ENCODE results near the gene IL15RA. TPM values are rescaled to one million over a fixed set of nuclear protein-coding genes. Genes with fewer than 3 reads are reported as not detected.

IL15RA gene
- polyA plus RNA-seq, 2 of the 4 experiments (the other 2 are of a cell fraction): 0.46 to 0.83 TPM

DNA sequence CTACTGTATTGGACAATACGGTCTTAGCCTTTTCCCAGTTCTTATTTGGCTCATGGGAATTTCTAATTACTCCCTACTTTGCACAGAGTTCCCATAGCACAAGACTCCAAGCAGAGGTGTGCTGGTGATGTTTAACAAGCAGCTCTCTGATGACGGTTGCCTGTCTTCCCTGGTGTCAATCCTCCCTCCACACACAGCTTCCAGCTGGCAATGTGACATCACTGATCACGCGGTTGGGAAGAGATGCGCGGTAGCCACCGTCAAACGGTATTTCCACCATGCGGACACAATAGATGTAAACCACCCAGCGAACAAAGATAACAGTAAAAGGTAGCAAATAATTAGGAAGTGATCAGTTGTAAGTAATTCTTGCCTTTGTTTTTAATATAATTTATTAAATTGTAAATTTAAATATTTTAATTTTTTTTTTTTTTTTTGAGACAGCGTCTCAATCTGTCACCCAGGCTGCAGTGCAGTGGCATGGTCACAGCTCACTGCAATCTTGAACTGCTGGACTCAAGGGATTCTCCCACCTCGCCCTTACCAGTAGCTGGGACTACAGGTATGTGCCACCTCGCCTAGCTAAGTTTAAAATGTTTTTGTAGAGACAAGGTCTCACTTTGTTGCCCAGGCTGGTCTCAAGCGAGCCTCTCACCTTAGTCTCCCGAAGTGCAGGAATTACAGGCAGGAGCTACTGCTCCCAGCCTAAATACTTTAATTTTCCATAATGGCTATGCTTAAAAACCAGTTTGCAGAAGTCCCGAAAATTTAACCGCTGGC lies 36.3 kb upstream of the IL15RA start:
- Histone ChIP-seq H3K27ac (no peak overlapping the region; a peak in 1 of 6 replicates), H3K9me3 (no peaks in the 10 kb centered on the region), H3K4me1 (no peaks in the 10 kb centered on the region), H3K4me3 (no peak overlapping the region), H3K4me2 (peak overlapping the region; percentile 59)
- FAIRE-seq (no peak), DNase-seq (ENCODE audit: low read depth in 1 of 2, low spot score in 1 of 2) (no peak), ATAC-seq (peak; percentile 21 to 69; a peak in 3 of 6 replicates)
- WGBS (ENCODE audit: missing lambda C conversion rate): 47% methylated on average over 17 of the region's 17 CpGs
- TF ChIP-seq JUNB (IDR thresholded peaks at IDR 0.05) (no peak), NFE2L2 (conservative IDR thresholded peaks at IDR 0.05; ENCODE audit: low read length) (no peak), CBX2 (IDR thresholded peaks at IDR 0.05; ENCODE audit: borderline replicate concordance, low read depth) (no peak), USF2 (IDR thresholded peaks at IDR 0.05) (no peak), KDM1A (IDR thresholded peaks at IDR 0.05; ENCODE audit: low read depth) (no peak), BHLHE40 (IDR thresholded peaks at IDR 0.05; ENCODE audit: low read depth, low read length) (no peak), POLR2A (IDR thresholded peaks at IDR 0.05; ENCODE audit: low read length) (no peak), NPAS2 (CRISPR knock-in tag; IDR thresholded peaks at IDR 0.05; ENCODE audit: borderline replicate concordance) (no peak)
- TF ChIP-seq, protein P1, sequence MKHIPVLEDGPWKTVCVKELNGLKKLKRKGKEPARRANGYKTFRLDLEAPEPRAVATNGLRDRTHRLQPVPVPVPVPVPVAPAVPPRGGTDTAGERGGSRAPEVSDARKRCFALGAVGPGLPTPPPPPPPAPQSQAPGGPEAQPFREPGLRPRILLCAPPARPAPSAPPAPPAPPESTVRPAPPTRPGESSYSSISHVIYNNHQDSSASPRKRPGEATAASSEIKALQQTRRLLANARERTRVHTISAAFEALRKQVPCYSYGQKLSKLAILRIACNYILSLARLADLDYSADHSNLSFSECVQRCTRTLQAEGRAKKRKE (CRISPR knock-in tag; IDR thresholded peaks at IDR 0.05; ENCODE audit: low read depth): no peak
- POLR2A ChIA-PET: interaction anchor here (0.7 kb wide), 1 partner anchor 124 kb away, joined by 3 read pairs; no protein-coding TSS in a partner anchor
- CTCF ChIA-PET: interaction anchor here (0.7 to 4.1 kb wide), 37 partner anchors 10 to 391 kb away, joined by 3 to 18 read pairs (median 4); partner anchors contain the start of genes ANKRD16 and FBH1

- ChIA-PET POLR2A (no interaction called here), CTCF (interaction anchor here (1.0 to 4.1 kb wide), 5 partner anchors 11 to 390 kb away, joined by 3 to 18 read pairs (median 6); no protein-coding TSS in a partner anchor)
- 68% methylated on average over 15 of the region's 15 CpGs for WGBS (ENCODE audit: missing lambda C conversion rate)
- Histone ChIP-seq H3K4me3 (no peak overlapping the region), H3K27ac (no peak overlapping the region), H3K9me3 (peaks cover 8% of the 10 kb centered on the region), H3K4me1 (no peaks in the 10 kb centered on the region), H3K4me2 (no peak overlapping the region)
- no peak for FAIRE-seq
- DNase-seq (ENCODE audit: low read depth in 1 of 2, low spot score in 1 of 2): no peak
- TF ChIP-seq CHD2 (IDR thresholded peaks at IDR 0.05; ENCODE audit: low read length, partially characterized antibody) (no peak), RAD21 (conservative IDR thresholded peaks at IDR 0.05 in 1 of 2, IDR thresholded peaks at IDR 0.05 in 1 of 2) (no peak), EHF (CRISPR knock-in tag; IDR thresholded peaks at IDR 0.05) (no peak), HMGXB4 (CRISPR knock-in tag; IDR thresholded peaks at IDR 0.05; ENCODE audit: borderline replicate concordance) (no peak), HDAC2 (IDR thresholded peaks at IDR 0.05) (no peak), KDM5A (IDR thresholded peaks at IDR 0.05) (no peak), HEYL (CRISPR knock-in tag; IDR thresholded peaks at IDR 0.05) (no peak), PHF8 (IDR thresholded peaks at IDR 0.05; ENCODE audit: borderline replicate concordance, low read depth) (no peak), GATA3 (IDR thresholded peaks at IDR 0.05; ENCODE audit: borderline replicate concordance) (no peak), BCL3 (IDR thresholded peaks at IDR 0.05) (no peak), FOXS1 (CRISPR knock-in tag; IDR thresholded peaks at IDR 0.05) (no peak), HOXA7 (CRISPR knock-in tag; IDR thresholded peaks at IDR 0.05) (no peak), ZNF302 (CRISPR knock-in tag; IDR thresholded peaks at IDR 0.05) (no peak), FOSL2 (IDR thresholded peaks at IDR 0.05) (no peak), FOSL2 (CRISPR knock-in tag; IDR thresholded peaks at IDR 0.05) (no peak), HOXB13 (CRISPR knock-in tag; IDR thresholded peaks at IDR 0.05; ENCODE audit: low read depth) (no peak)
- TF ChIP-seq, protein P2, sequence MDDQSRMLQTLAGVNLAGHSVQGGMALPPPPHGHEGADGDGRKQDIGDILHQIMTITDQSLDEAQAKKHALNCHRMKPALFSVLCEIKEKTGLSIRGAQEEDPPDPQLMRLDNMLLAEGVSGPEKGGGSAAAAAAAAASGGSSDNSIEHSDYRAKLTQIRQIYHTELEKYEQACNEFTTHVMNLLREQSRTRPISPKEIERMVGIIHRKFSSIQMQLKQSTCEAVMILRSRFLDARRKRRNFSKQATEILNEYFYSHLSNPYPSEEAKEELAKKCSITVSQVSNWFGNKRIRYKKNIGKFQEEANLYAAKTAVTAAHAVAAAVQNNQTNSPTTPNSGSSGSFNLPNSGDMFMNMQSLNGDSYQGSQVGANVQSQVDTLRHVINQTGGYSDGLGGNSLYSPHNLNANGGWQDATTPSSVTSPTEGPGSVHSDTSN (IDR thresholded peaks at IDR 0.05): no peak
- TF ChIP-seq, protein P1 (CRISPR knock-in tag; IDR thresholded peaks at IDR 0.05; ENCODE audit: low read depth): no peak
- no peak for ATAC-seq
Measured at GRCh38 chr10:6012121-6012905, 35.0 kb upstream of the IL15RA start.
